NCI-H146 treated with DMSO at 0.1 percent for 48 hours (cell line): ENCODE measurements around the gene OCA2.

ENCODE experiments used
- DNase-seq: peaks from one replicate; lab custom pipeline; 2025; ENCODE audit not compliant: unreplicated experiment; lab: John Stamatoyannopoulos, UW

OCA2 gene

DNA sequence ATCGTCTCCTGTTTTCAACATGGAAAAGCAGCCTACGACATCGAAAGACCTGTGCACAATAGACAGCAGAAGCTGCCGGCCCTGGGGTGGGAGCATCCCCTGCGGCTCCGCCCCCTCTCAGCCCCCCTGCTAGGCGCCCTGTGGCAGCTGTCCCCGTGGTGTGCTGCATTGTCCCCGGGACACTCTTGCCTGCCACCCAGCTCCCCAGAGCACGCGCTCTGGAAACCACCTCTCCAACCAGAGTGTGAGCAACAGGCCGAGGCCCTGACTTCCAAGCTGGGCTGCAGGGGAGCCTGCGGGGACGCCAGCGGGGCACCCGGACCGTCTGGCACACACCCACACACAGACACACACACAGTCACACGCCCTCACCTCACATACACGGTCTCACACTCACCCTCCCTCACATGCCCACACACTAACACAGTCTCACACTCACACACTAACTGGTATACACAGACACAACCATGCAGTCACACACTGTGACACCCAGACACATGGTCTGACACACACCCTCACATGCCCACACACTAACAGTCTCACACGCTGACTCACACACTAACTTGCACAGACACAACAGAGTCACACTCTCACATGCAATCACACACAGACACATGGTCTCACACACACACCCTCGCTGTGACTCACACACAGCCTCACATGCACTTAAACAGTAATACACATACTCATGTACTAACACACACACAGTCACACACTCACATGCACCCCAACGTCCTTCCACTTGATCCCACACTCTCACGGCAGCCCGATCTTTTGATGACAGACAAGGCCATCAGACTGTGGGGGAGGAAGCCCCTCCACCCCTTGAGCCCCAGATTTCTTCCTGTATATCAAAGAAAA lies 94.7 kb downstream of the OCA2 start:
- no peak for DNase-seq

DNA sequence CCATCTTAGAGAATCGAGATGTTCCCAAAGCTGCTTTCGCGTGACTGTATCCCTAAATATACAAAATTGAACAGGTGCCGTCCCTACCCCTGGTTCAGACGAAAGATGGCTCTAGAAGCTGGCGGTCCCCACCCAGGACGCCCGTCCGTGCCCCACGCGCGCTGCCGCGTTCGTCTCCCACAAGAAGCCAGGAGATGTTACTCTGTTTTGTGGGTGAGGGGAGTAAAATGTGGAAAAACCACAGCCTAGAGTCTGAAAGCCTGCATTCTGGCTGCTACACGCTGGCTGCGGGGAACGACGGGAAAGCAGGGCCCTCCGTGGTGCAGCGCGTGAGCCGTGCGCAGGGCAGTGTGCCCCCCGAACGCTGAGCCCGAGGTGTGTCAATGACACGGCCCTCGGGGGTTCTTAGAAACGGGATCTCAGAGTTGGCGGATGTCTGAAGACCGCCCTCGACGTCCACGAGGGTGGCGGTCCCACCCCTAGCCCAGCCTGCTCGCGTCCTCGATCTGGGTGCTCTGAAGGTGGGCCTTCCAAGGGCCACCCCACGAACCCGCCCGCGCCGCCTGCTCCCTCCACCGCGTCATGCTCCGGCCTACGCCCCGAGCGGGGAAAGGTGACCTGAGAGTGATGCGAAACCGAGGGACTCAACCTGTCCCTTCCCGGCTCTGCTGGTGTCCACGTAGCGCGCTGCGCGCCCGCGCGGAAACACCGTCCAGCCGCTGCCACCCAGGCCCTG lies 95.6 kb downstream of the OCA2 start:
- no peak for DNase-seq

DNA sequence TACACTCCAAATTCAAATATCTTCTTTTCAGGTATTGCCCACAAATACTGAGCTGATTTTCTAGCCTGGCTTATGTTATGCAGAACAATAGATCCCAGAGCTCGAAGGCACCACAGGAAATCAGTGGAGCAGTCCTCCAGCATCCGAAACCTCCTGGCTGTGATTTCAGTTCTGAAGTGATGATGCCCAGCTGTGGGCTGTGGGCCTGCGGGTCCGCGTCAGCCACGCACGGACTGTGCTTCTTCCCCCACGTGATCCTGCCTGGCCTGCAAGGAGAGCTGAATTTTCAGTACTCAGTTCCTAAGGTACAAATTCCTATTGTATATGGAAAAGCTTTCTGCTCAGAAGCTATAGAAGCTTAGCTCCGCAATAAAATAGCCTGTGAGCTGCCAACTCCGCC lies 96.2 kb downstream of the OCA2 start:
- no peak for DNase-seq

DNA sequence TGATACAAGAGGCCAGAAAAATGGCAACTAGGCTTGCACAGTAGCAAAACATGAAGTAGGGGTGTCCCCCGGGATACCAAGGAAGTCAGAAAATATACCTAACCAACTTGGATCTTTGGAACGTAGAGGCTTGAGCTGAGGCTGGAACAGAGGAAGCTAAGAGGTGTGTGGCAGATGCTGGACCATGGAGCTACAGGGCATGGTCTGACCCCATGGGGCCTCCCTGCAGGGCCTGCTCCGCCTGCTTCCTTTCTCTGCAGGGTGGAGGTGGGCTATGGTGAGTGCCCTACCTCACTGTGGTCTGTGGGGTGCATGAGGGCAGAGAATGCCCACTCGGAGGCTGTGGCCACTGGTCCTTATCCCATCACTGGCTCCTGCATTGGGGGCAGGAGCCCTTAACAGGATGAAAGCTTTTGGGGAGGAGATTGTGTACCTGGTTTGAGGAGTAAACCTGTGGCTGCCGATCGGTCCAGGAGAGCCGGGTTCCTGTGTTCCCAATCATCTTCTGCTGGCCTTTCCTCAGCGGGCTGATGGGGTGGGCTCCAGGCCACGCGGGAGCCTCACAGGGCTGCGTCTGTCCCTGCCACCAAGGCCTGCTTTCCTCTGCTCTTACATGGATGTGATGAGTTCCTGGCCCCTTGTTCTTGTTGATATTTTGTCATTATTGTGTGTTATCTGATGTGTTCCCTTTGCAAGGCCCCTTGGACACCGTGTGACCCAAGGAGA lies 96.8 kb downstream of the OCA2 start:
- DNase-seq, result no peak

DNA sequence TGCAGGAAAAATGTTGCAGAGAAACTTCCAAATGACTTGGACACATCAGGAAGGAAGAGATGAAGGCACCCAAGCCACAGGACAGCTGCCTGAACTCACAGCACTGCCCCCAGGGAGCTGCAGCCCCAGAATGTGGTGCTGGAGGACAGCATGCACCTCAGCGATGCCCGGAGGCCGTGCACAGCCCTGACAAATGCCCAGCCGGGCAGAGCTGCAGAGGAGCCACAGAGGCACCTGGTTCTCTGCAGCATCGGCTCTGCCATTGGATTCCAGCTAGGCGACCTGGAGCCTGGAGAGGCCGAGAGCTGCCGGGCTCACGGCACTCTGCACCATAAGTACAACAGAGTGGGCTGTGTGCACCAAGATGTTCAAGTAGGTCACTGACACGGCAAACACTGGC lies 97.5 kb downstream of the OCA2 start:
- no peak for DNase-seq

DNA sequence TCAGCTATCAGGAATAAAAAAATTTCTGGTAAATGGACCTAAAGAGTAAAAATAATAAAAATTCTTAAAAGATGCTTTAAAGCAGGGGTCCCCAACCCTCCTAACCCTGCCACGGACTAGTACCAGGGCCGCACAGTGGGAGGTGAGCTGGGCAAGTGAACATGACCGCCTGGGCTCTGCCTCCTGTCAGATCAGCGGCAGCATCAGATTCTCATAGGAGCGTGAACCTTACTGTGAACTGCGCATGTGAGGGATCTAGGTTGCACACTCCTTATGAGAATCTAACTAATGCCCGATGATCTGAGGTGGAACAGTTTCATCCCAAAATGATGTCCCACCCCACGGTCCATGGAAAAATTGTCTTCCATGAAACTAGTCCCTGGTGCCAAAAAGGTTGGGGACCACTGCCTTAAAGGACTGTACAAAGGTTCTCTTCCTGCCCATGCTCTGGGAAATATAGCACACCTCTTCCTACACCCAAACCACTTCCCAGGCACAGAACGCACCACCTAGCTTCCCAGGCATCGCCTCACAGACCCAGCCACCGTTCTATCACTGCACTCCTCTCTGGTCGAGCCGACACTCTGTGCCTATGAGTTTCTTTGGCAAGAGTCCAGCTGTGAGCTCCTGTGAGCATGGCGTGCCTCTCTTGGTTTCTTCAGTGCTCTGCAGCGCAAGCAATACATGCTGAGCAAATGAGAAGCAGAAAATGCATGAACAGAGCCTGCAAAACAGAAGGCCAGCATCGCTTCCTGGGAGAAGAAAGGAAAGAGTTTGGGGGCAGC lies 104.9 kb downstream of the OCA2 start:
- no peak for DNase-seq

DNA sequence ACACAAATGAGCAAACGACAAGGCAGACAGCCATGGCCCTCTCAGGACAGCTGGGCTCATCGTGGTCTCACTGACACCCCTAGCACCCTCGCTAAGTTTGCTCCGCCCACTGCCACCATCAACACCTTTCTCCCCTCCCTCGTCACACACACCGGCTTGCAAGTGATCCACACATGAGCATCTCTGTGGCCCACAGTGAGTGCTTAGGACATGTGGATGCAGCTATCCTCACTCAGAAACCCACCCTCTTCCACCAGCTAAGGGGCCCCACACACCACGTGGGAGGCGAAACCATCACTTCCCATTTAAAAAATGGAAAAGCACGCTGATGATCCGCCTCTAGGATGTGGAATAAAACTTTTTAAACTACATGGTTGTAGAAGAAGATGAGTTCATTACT lies 105.6 kb downstream of the OCA2 start:
- DNase-seq, result no peak

DNA sequence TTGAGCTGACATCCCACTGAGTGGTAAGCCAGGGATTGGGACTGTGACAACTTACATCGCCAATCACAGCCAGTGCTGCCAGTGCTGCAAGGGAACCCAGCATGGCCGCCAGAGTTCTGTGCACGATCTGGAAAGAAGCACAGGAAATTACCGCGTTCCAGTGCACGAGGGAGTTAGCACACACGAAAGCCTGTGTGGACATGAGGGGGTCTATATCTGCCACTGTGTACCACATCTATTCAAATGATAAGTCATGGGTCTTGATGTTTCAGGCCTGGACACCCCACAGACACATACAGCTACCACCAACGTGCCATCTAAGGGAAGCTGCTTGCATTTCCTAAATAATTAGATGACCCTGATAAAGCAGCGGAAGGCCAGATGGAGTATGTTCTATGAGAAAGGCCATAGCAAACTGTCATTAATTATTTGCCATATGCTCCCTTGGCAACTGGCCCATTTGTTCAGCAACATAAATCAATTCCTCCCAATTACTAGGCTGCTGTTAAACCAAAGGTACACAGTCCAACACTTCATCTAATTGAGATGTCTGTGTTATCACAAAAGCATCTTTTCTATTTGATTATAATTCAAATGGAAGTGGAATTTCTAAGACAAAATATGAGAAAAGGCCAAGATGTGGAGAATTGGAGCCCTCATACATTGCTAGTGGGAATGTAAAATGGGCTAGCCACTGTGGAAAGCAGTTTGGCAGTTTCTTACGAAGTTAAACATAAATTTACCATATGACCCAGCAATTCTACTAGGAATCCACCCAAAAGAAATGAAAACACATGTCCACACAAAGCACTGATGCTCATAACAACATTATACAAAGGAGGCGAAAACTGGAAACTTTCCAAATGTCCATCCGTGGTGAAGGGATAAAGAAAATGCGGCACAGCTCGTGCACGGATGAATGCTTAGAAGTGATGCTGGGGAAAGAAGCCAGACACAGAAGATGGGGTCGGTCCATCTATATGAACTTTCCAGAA lies 108.3 kb downstream of the OCA2 start:
- DNase-seq, result no peak

DNA sequence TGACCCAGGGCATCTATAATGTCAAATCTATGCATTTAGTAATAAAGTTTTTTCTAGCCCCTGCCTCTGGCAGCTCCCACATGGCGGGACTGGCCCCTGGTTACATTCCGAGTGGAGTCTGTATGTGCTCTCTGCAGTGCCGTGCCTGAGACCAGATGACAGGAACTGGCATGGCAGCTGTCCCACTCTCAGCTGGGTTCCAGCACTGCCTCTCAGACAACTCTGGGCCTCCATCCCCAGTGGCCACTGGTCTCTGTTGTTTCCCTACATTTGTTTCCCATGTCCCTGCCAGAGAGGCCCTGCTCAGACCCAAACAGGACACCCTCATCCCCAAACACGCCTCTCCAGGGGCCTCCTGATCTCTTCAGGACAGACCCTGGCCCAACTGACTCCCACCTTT lies 109.3 kb downstream of the OCA2 start:
- no peak for DNase-seq

DNA sequence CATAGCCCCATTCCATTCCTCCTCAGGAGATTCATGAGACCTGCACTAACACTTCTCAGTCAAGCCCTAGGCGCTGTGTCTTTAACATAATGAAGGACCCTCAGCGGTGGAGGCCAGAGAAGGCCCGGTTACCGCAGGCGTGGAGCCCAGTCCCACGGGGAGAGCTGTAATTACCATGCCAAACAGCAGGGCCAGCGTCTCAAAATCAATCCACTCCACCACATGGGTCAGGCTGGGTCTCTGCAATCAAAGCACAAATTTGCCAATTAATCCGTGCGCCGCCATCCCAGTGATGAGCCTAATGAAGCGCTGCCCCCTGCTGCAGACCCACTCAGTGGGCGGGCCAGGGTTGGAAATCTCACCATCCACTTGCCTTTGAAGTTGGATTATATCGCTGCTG lies 109.7 kb downstream of the OCA2 start:
- no peak for DNase-seq

DNA sequence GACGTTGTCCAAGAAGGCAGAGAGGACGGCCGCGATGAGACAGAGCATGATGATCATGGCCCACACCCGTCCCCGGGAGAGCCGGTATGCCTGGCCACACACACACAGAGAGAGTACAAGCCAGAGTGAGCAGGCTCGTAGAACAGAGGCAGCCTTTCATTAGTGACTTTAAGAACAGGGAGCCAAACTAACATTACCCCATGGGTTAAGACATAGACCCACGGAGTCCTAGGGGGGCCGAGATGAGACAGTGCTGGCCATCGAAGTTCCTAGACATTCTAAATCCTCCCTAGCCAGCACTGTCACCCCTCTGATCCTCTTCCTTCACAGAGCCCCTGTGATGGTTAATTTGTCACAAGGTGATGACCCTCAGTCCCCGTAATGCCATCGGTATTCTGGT lies 114.0 kb downstream of the OCA2 start:
- DNase-seq, result no peak

DNA sequence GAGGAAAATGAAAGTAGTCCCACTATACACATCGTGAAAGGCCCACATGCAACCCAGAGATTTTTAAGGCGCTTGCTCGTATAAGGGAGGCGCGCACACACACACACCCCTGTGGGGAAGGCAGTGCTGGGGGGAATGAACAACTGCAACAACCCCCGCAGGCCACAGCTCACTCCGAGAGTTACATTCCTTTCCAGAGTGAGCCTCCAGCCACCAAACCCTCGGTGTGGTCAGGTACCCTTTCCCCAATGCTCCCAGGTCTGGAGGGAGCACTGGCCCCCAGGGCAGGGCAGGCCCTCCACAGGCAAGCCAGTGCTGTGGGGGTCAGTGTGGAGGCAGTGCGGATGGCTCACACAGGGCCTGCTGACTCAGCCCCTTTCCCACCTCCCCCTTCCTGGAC lies 115.6 kb downstream of the OCA2 start:
- DNase-seq, result no peak

DNA sequence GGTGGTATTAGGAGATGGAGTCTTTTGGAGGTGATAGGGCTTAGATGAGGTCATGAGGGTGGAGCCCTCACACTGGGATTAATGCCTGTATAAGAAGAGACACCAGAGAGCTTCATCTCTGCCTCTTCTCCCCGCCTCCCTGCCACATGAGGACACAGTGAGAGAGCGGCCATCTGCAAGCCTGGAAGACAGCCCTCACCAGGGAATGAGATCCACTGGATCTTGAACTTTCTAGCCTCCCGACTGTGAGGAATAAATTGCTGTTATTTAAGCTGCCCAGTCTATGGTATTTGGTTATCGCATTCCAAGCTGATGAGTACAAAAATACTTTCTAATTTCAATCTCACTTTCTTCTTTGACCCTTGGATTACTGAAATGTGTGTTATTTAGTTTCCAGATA lies 121.4 kb downstream of the OCA2 start:
- DNase-seq, result no peak

DNA sequence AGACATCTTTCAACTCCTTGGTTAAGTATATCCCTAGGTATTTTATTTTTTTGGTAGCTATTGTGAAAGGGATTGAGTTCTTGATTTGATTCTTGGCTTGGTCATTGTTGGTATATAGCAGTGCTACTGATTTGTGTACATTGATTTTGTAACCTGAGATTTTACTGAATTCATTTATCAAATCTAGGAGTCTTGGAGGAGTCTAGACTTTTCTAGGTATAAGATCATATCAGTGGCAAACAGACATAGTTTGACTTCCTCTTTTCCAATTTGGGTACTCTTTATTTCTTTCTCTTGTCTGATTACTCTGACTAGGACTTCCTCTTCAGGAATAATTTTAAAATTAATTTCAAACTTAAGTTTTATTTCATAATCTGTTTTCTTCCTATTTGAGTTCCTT lies 125.2 kb downstream of the OCA2 start:
- DNase-seq, result no peak

DNA sequence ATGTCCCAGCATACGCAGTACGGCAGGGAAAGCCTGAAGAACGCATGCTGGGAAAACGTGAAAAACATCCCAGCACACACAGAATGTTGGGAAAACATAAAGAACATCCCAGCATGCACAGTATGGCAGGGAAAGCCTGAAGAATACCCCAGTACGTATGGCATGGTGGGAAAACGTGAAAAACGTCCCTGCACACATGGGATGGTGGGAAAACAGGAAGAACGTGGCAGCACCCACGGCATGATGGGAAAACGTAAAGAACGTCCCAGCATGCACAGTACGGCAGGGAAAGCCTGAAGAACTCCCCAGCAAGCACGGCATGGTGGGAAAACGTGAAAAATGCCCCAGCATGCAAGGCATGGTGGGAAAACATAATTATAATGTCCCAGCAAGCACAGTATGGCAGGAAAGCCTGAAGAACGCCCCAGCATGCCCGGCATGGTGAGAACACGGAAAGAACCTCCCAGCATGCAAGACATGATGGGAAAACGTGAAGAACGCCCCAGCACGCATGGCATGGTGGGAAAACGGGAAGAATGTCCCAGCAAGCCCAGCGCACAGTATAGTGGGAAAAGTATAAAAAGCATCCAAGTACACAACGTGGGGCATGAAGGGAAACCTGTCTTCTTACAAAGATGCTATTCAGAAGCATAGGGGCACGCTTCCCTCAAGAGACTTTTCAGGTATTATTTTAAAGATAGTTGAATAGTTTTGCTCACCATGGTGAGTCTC lies 128.3 kb downstream of the OCA2 start:
- DNase-seq, result no peak

DNA sequence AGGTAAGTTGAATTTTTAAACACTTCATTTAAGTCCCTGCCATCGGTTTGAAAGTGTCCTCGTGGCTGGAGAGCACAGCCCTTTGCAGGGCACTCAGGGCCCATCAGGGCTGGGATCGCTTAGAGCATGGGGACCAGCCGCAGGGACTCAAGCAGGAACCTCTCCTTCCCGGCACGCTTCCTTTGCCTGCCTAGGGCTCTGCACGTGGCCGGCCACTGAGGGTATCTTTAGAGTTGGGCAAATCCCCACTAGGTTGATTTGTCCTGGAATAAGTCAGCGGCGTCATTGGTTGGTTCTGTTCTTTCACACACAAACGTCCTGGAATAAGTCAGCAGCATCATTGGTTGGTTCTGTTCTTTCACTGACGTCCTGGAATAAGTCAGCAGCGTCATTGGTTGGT lies 131.6 kb downstream of the OCA2 start:
- no peak for DNase-seq

DNA sequence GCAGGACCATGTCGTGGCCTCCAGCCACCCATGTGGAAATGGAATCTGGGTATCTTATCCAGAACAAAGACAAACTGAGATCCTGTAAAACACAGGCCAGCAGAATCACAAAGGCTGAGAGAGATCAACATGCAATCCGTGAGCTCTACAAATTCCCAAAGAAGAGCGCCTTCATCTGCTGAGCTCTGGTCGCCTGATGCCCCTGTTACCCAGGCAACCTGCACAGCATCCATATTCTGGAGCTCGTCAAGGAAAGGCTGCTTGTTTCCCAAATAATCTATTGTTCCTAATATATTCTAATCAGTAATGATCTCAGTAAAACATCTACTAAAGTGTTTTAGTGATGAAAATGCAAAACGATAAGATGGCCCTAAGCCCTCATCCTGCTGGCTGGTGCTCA lies 133.6 kb downstream of the OCA2 start:
- DNase-seq, result no peak

DNA sequence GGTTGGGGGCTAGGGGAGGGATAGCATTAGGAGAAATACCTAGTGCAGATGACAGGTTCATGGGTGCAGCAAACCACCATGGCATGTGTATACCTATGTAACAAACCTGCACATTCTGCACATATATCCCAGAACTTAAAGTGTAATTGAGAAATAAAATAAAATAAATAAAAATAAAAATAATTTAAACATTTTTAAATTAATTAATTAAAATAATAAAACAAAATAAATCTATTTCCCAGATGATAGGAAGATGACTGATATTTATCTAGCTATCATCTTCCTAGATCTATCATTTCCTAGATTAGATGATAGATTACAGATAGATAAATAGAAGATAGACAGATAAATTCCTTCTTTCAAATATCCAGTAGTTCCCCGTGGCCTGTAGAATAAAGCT lies 137.3 kb downstream of the OCA2 start:
- DNase-seq, result no peak

DNA sequence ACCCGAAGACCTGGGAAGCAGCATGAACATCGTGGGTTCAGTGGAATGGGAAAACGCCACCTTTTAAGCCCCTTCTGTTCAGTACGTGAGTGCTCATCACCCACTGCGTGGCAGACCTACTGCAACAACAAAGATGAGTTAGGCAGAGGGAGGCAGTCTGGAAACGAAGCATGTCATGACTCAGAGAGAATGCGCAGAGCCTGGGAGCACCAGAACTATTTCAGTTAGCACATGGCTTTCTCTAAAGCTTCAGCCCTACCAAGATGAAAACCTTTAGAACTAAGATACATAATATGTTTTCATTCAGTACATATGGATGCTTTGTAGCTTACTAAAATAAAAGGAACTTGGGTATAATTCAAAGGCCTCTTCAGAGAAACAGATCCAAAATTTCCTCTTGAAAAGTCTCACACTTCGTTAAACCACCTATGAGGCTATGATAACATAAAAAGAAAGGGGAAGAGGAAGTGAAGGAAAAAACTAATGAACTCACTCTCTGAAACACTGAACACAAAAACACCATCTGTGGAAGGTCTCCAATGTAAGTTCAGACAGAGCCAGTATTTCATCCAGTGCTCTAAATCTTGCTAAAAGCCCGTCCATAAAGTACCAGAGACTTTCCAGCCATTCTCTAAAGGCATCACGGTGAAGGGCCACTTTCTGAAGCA lies 140.1 kb downstream of the OCA2 start:
- DNase-seq, result no peak
